GM23338 (cell line): ENCODE measurements around the gene SEMA3C.

Experiments used
- EZH2 ChIP-seq: fragments of 200-600 bp; sonication (generic); IDR thresholded peaks from one replicate; pipeline ENCODE4 v1.8.0; 2017; ENCODE audit warnings: antibody characterized with exemption, mild to moderate bottlenecking, low read depth; ENCODE audit not compliant: unreplicated experiment
- JUNB ChIP-seq: IDR thresholded peaks from one replicate; pipeline ENCODE4 v1.6.1; 2016; ENCODE audit warnings: antibody characterized with exemption; ENCODE audit not compliant: unreplicated experiment
- TF ChIP-seq, protein P1 (sequence below), 2 experiments: fragments of 200-600 bp in 1 of 2; sonication (generic) in 1 of 2; conservative IDR thresholded peaks; 2 replicates each; pipeline versions ENCODE4 v1.5.1 to v1.6.1; 2016 to 2017; ENCODE audit warnings: antibody characterized with exemption in 2 of 2, low read depth in 2 of 2, mild to moderate bottlenecking in 2 of 2, moderate library complexity in 1 of 2
- TF ChIP-seq, protein P2 (sequence below): IDR thresholded peaks from one replicate; pipeline ENCODE4 v1.6.1; 2018; ENCODE audit warnings: antibody characterized with exemption; ENCODE audit not compliant: unreplicated experiment

- TF ChIP-seq JUNB: no peak
- TF ChIP-seq, protein P1, sequence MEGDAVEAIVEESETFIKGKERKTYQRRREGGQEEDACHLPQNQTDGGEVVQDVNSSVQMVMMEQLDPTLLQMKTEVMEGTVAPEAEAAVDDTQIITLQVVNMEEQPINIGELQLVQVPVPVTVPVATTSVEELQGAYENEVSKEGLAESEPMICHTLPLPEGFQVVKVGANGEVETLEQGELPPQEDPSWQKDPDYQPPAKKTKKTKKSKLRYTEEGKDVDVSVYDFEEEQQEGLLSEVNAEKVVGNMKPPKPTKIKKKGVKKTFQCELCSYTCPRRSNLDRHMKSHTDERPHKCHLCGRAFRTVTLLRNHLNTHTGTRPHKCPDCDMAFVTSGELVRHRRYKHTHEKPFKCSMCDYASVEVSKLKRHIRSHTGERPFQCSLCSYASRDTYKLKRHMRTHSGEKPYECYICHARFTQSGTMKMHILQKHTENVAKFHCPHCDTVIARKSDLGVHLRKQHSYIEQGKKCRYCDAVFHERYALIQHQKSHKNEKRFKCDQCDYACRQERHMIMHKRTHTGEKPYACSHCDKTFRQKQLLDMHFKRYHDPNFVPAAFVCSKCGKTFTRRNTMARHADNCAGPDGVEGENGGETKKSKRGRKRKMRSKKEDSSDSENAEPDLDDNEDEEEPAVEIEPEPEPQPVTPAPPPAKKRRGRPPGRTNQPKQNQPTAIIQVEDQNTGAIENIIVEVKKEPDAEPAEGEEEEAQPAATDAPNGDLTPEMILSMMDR (conservative IDR thresholded peaks at IDR 0.05; ENCODE audit: low read depth in 2 of 2): no peak
- TF ChIP-seq, protein P2, sequence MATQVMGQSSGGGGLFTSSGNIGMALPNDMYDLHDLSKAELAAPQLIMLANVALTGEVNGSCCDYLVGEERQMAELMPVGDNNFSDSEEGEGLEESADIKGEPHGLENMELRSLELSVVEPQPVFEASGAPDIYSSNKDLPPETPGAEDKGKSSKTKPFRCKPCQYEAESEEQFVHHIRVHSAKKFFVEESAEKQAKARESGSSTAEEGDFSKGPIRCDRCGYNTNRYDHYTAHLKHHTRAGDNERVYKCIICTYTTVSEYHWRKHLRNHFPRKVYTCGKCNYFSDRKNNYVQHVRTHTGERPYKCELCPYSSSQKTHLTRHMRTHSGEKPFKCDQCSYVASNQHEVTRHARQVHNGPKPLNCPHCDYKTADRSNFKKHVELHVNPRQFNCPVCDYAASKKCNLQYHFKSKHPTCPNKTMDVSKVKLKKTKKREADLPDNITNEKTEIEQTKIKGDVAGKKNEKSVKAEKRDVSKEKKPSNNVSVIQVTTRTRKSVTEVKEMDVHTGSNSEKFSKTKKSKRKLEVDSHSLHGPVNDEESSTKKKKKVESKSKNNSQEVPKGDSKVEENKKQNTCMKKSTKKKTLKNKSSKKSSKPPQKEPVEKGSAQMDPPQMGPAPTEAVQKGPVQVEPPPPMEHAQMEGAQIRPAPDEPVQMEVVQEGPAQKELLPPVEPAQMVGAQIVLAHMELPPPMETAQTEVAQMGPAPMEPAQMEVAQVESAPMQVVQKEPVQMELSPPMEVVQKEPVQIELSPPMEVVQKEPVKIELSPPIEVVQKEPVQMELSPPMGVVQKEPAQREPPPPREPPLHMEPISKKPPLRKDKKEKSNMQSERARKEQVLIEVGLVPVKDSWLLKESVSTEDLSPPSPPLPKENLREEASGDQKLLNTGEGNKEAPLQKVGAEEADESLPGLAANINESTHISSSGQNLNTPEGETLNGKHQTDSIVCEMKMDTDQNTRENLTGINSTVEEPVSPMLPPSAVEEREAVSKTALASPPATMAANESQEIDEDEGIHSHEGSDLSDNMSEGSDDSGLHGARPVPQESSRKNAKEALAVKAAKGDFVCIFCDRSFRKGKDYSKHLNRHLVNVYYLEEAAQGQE: no peak
- TF ChIP-seq EZH2: no peak
Measured at GRCh38 chr7:80802527-80802926, 116.3 kb downstream of the SEMA3C start.
